GM12878 (cell line): Measurements from ENCODE around the gene CSRNP2. TPM values are rescaled to one million over a fixed set of nuclear protein-coding genes. Genes with fewer than 3 reads are reported as not detected.

Experiments
- ATAC-seq: fragments of 200-7000 bp; cut with Tn5 transposase; 3 replicates; pipeline ENCODE4 v1.9.1; 2020; ENCODE audit warnings: mild to moderate bottlenecking, moderate library complexity
- BruUV-seq: library from RNA; stranded (reverse); fragments of 400-500 nt; replicated peaks from 2 replicates; lab custom pipeline; 2021; lab: Mats Ljungman, UMichigan
- CTCF ChIA-PET: fragments of 300-600 bp; sonication (Branson Sonifier 250); formaldehyde crosslinking; extraction: SDS; loops from one replicate; lab custom pipeline; 2021; ENCODE audit warnings: inconsistent platforms; lab: Yijun Ruan, JAX
- POLR2A ChIA-PET: fragments of 350-600 bp; formaldehyde crosslinking; extraction: SDS; loops from one replicate; lab custom pipeline; 2021; ENCODE audit warnings: inconsistent platforms; lab: Charles Lee
- RAD21 ChIA-PET: fragments of 300-600 bp; sonication (Branson Sonifier 250); formaldehyde crosslinking; loops from one replicate; lab custom pipeline; 2023; ENCODE audit warnings: antibody characterized with exemption; ENCODE audit not compliant: unreplicated experiment; lab: Charles Lee
- SMC1A ChIA-PET: fragments of 300-600 bp; sonication (Branson Sonifier 250); formaldehyde crosslinking; loops from one replicate; lab custom pipeline; 2023; ENCODE audit not compliant: unreplicated experiment, uncharacterized antibody; lab: Charles Lee
- DNase-seq: peaks from one replicate; pipeline ENCODE4 v3.0.0-alpha.2; 2011; ENCODE audit warnings: low read depth, low spot score
- FAIRE-seq: peaks from 3 replicates; lab custom pipeline; 2011; peaks lifted over from hg19 to GRCh38; lab: Jason Lieb, UNC
- H2AFZ ChIP-seq: 2 replicates; pipeline ENCODE4 v1.6.0; 2011; ENCODE audit warnings: low read depth, low read length, control low read depth; ENCODE audit not compliant: control insufficient read depth
- H3K27ac ChIP-seq: 2 replicates; pipeline ENCODE4 v1.5.1; 2011; ENCODE audit warnings: control low read depth; ENCODE audit not compliant: control insufficient read depth, insufficient read depth
- H3K27me3 ChIP-seq, 2 experiments: replicated peaks in 1 of 2; 2 replicates each; pipeline versions ENCODE4 v1.6.0 to v1.6.1; 2011; ENCODE audit warnings: low read length in 1 of 2; ENCODE audit not compliant: control insufficient read depth in 2 of 2, insufficient read depth in 2 of 2
- H3K36me3 ChIP-seq, 2 experiments: 2 replicates each; pipeline ENCODE4 v1.5.1; 2011; ENCODE audit warnings: low read length in 1 of 2; ENCODE audit not compliant: control insufficient read depth in 2 of 2, insufficient read depth in 2 of 2
- H3K4me1 ChIP-seq: 2 replicates; pipeline ENCODE4 v1.6.1; 2011; ENCODE audit warnings: mild to moderate bottlenecking, low read length, moderate library complexity, mixed read lengths; ENCODE audit not compliant: control insufficient read depth, insufficient read depth
- H3K4me2 ChIP-seq: 2 replicates; pipeline ENCODE4 v1.6.0; 2011; ENCODE audit warnings: control low read depth; ENCODE audit not compliant: control insufficient read depth, insufficient read depth
- H3K4me3 ChIP-seq: fragments of 200-600 bp; sonication (generic); 2 replicates; pipeline ENCODE4 v1.5.1; 2016
- H3K79me2 ChIP-seq: 2 replicates; pipeline ENCODE4 v1.6.0; 2011; ENCODE audit warnings: low read length; ENCODE audit not compliant: control insufficient read depth, insufficient read depth
- H3K9ac ChIP-seq: 2 replicates; pipeline ENCODE4 v1.8.0; 2011; ENCODE audit warnings: low read length, control low read depth, mixed read lengths; ENCODE audit not compliant: control insufficient read depth, insufficient read depth
- H3K9me3 ChIP-seq: replicated peaks from 3 replicates; pipeline ENCODE4 v1.5.1; 2011; ENCODE audit warnings: mild to moderate bottlenecking, low read length; ENCODE audit not compliant: control insufficient read depth, insufficient read depth
- H4K20me1 ChIP-seq: 2 replicates; pipeline ENCODE4 v1.6.0; 2011; ENCODE audit not compliant: control insufficient read depth, insufficient read depth
- BCL11A ChIP-seq: IDR thresholded peaks from 2 replicates; pipeline ENCODE4 v1.6.1; 2011; ENCODE audit warnings: low read depth, low read length
- BMI1 ChIP-seq: fragments of 450-650 bp; IDR thresholded peaks from 2 replicates; pipeline ENCODE4 v1.6.1; 2016; ENCODE audit warnings: mild to moderate bottlenecking, moderate library complexity, borderline replicate concordance
- CHD4 ChIP-seq: fragments of 200-600 bp; sonication (generic); IDR thresholded peaks from 2 replicates; pipeline ENCODE4 v1.6.1; 2016; ENCODE audit warnings: mild to moderate bottlenecking
- CTCF ChIP-seq, 3 experiments: IDR thresholded peaks in 2 of 3; conservative IDR thresholded peaks in 1 of 3; 2 replicates each; pipeline ENCODE4 v1.5.1; 2011; ENCODE audit warnings: low read depth in 3 of 3, low read length in 3 of 3, mild to moderate bottlenecking in 3 of 3, control low read depth in 2 of 3, moderate library complexity in 2 of 3, inconsistent platforms in 1 of 3, mixed read lengths in 1 of 3; ENCODE audit not compliant: control insufficient read depth in 2 of 3, insufficient read depth in 1 of 3; ENCODE audit errors: extremely low read depth in 1 of 3
- CUX1 ChIP-seq: IDR thresholded peaks from 2 replicates; pipeline ENCODE4 v1.6.1; 2012; ENCODE audit warnings: improper control_type of control experiment, low read depth, low read length; ENCODE audit not compliant: insufficient replicate concordance
- KAT2A ChIP-seq: conservative IDR thresholded peaks from 2 replicates; pipeline ENCODE4 v1.6.1; 2011; ENCODE audit warnings: low read depth, low read length; ENCODE audit not compliant: control insufficient read depth
- NFIC ChIP-seq: IDR thresholded peaks from 2 replicates; pipeline ENCODE4 v1.6.1; 2012; ENCODE audit warnings: low read depth, mild to moderate bottlenecking, inconsistent platforms, low read length, moderate library complexity
- NFYB ChIP-seq: IDR thresholded peaks from 2 replicates; pipeline ENCODE4 v1.6.1; 2011; ENCODE audit warnings: low read depth, mild to moderate bottlenecking, low read length, improper control_type of control experiment, moderate library complexity; ENCODE audit not compliant: insufficient read depth
- POLR2AphosphoS5 ChIP-seq: IDR thresholded peaks from 2 replicates; pipeline ENCODE4 v1.6.1; 2011; ENCODE audit warnings: mild to moderate bottlenecking, low read length, inconsistent platforms
- RB1 ChIP-seq: fragments of 450-650 bp; formaldehyde crosslinking; IDR thresholded peaks from 2 replicates; pipeline ENCODE4 v1.6.1; 2017; ENCODE audit warnings: mild to moderate bottlenecking, borderline replicate concordance
- REST ChIP-seq: IDR thresholded peaks from 2 replicates; pipeline ENCODE4 v1.6.1; 2012; ENCODE audit warnings: mild to moderate bottlenecking, low read depth, low read length
- SMAD5 ChIP-seq: IDR thresholded peaks from 2 replicates; pipeline ENCODE4 v1.6.1; 2016; ENCODE audit warnings: antibody characterized with exemption, low read depth
- YY1 ChIP-seq: IDR thresholded peaks from 2 replicates; pipeline ENCODE4 v1.6.1; 2011; ENCODE audit warnings: low read depth, mild to moderate bottlenecking, low read length
- ZNF207 ChIP-seq: fragments of 450-650 bp; IDR thresholded peaks from 2 replicates; pipeline ENCODE4 v1.6.1; 2014; ENCODE audit warnings: antibody characterized with exemption, mild to moderate bottlenecking, borderline replicate concordance
- WGBS: methylation state at CpG from one replicate; pipeline ENCODE4 v1.1.6; 2016; ENCODE audit warnings: low lambda C conversion rate; ENCODE audit not compliant: insufficient replicate concordance, insufficient coverage; ENCODE audit errors: missing lambda C conversion rate; 5-methylcytosine and 5-hydroxymethylcytosine counted together
- in situ Hi-C: fragments of 300-500 bp; cut with MboI; formaldehyde crosslinking; loops from 9 replicates; pipeline ENCODE4 v1.14.3; 2018; ENCODE audit warnings: mixed read lengths
- intact Hi-C: fragments of 100-400 bp; cut with micrococcal nuclease; formaldehyde crosslinking; loops from one replicate; pipeline ENCODE4 v1.14.2; 2022; ENCODE audit not compliant: unreplicated experiment
- polyA plus RNA-seq, 11 experiments: library from polyadenylated mRNA; depleted of rRNA in 4 of 11; unstranded in 6 of 11; stranded (reverse) in 5 of 11; fragments of >200 nt; fragmentation: Nextera tagmentation in 4 of 11; fragmentation: Illumina TruSeq in 1 of 11; extraction: Ambion mirVana in 4 of 11; extraction: Trizol in 1 of 11; gene quantifications; 1 replicate in 1 of 11; 2 replicates in 10 of 11; pipeline versions ENCODE4 v1.2.1 to v1.2.3, GENCODE V29; 2011 to 2016; ENCODE audit warnings: inconsistent platforms in 2 of 11, missing spikeins in 2 of 11, low read depth in 1 of 11
- total RNA-seq, 4 experiments: library from RNA; depleted of rRNA in 3 of 4; stranded (reverse); fragments of >200 nt in 3 of 4; fragmentation: Illumina TruSeq in 1 of 4; extraction: Trizol in 1 of 4; gene quantifications; 2 replicates each; pipeline versions ENCODE4 v1.2.1 to v1.2.3, GENCODE V29; 2013 to 2021

CSRNP2 gene
- total and polyA plus RNA-seq, 10 of the 15 experiments (the other 5 are each of a cell fraction or from before 2014, with no cell fraction given), result 1.2 to 12.1 (median 6.3) TPM

GRCh38 chr12:51055060-51055459, 28.3 kb downstream of the CSRNP2 start:
- BruUV-seq, result no TSS peak
- Histone ChIP-seq H3K4me1 (no peaks in the 10 kb centered on the region), H3K9ac (no peak overlapping the region), H3K9me3 (no peaks in the 10 kb centered on the region), H3K4me2 (no peak overlapping the region), H3K36me3 (peaks cover 12 to 25% of the 10 kb centered on the region in 2 experiments), H3K27ac (no peak overlapping the region), H4K20me1 (no peaks in the 10 kb centered on the region), H3K79me2 (peaks cover 4% of the 10 kb centered on the region), H3K27me3 (no peaks in the 10 kb centered on the region), H3K4me3 (no peak overlapping the region), H2AFZ (no peak overlapping the region)
- ATAC-seq (no peak), FAIRE-seq (no peak), DNase-seq (no peak)
- 80% methylated on average over 2 of the region's 2 CpGs for WGBS
- ChIA-PET POLR2A (interaction anchor here (1.2 kb wide), 1 partner anchor 185 kb away, joined by 3 read pairs; no protein-coding TSS in a partner anchor), SMC1A (interaction anchor here (0.7 kb wide), 1 partner anchor 18 kb away, joined by 3 read pairs; no protein-coding TSS in a partner anchor), CTCF (interaction anchor here (0.6 to 1.4 kb wide), 2 partner anchors 198 to 286 kb away, joined by 3 to 4 read pairs; no protein-coding TSS in a partner anchor), RAD21 (no interaction called here)
- intact Hi-C loops, result no loop called here
- in situ Hi-C loops, result no loop called here
- no peak for TF ChIP-seq BCL11A
- TF ChIP-seq BMI1, result no peak
- TF ChIP-seq REST, result no peak
- TF ChIP-seq NFIC, result no peak
- TF ChIP-seq CUX1, result no peak
- no peak for TF ChIP-seq CTCF (IDR thresholded peaks at IDR 0.05 in 2 of 3, conservative IDR thresholded peaks at IDR 0.05 in 1 of 3; ENCODE audit: control insufficient read depth in 2 of 3, extremely low read depth in 1 of 3, insufficient read depth in 1 of 3, low read depth in 3 of 3, low read length in 3 of 3)
- TF ChIP-seq CHD4, result no peak
- no peak for TF ChIP-seq SMAD5
- TF ChIP-seq KAT2A, result no peak
- no peak for TF ChIP-seq ZNF207
- no peak for TF ChIP-seq YY1
- TF ChIP-seq POLR2AphosphoS5, result no peak
- no peak for TF ChIP-seq NFYB
- no peak for TF ChIP-seq RB1
